Measurements from ENCODE around the gene PCCA. TPM values are rescaled to one million over a fixed set of nuclear protein-coding genes. Genes with fewer than 3 reads are reported as not detected.
"Not testable (repeated sequence)": the region's sequence is repeated elsewhere in the genome, so short reads cannot be mapped to it uniquely, and the experiment has no call there.

Gene PCCA
- total and polyA plus RNA-seq, 5 experiments from 2014 or later = 8.9 to 14.5 (median 10.9) TPM

DNA sequence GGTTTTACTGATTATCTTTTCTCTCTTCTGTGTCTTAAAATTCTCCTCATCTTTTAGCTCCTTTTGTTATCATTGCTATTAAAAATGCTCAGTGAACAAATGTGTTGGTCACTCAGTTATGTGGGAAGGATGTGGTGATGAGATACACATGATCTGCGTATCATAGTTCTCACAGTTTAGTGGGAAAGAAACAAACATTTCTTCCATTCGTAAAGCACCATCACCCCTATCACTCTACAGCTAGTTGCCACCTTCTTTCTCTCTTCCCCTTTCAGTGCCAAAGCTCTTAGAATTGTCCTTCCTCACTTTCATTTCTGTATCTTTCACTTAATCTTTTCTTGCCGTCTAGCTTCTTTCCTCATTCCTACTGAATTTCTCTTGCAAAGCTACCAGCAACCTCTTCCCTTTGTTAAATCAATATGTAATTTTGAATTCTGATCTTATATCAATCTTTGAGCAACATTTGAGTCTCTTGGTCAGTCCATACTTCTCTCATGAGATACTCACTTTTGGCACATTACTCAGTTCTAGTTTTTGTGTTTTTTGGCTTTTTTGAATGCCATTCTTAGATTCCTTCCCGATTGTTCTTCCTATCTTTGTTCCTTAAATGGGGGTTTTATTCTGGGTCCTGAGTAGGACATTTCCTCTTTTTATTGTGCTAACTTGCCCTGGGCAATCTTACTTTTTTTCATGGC, 122.3 kb downstream of the PCCA start:
- no peaks in the 10 kb centered on the region for H3K27me3 Mint-ChIP-seq
- peaks cover 0 to 12% (median 1%) of the 10 kb centered on the region in 4 donors for H3K4me1 Mint-ChIP-seq
- ATAC-seq (no peak), DNase-seq (no peak)
- H3K9me3 Mint-ChIP-seq = peaks cover 0 to 10% (median 0%) of the 10 kb centered on the region in 9 donors
- POLR2A ChIA-PET = no interaction called here
- H3K27ac Mint-ChIP-seq = no peak overlapping the region
- H3K36me3 Mint-ChIP-seq = peaks cover 31 to 44% (median 43%) of the 10 kb centered on the region in 3 donors
- H3K4me3 Mint-ChIP-seq = no peak overlapping the region

DNA sequence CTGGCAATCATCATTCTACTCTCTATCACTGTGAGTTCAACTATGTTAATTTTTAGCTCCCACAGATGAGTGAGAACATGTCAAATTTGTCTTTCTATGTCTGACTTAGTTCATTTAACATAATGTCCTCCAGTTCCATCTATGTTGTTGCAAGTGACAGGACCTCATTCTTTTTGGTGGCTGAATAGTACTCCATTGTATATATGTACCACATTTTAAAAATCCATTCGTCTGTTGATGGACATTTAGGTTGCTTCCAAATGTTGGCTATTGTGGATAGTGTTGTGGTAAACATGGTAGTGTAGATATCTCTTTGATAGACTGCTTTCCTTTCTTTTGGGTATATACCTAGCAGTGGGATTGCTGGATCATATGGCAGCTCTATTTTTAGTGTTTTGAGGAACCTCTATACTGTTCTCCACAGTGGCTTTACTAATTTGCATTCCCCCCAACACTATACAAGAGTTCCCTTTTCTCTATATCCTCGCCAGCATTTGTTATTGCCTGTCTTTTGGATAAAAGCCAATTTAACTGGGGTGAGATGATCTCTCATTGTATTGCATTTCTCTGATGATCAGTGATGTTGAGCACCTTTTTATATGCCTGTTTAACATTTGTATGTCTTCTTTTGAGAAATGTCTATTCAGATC, 124.1 kb downstream of the PCCA start:
- no peak overlapping the region for H3K4me3 Mint-ChIP-seq
- DNase-seq (no peak), ATAC-seq (no peak)
- no peaks in the 10 kb centered on the region for H3K27me3 Mint-ChIP-seq
- no peak overlapping the region for H3K27ac Mint-ChIP-seq
- H3K9me3 Mint-ChIP-seq = peaks cover 0 to 10% (median 0%) of the 10 kb centered on the region in 9 donors
- POLR2A ChIA-PET = no interaction called here
- peaks cover 31 to 52% (median 44%) of the 10 kb centered on the region in 3 donors for H3K36me3 Mint-ChIP-seq
- H3K4me1 Mint-ChIP-seq = peaks cover 0 to 12% (median under 1%) of the 10 kb centered on the region in 4 donors

DNA sequence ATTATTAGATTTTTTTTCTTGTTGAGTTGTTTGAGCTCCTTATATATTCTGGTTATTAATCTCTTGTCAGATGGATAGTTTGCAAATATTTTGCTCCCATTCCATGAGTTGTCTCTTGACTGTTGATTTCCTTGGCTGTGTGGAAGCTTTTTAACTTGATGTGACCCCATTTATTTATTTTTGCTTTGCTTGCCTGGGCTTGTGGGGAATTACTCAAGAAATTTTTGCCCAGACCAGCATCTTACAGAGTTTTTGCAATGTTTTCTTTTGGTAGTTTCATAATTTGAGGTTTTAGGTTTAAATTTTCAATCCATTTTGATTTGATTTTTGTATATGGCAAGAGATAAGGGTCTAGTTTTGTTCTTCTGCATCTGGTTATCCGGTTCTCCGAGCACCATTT, 124.7 kb downstream of the PCCA start:
- Mint-ChIP-seq H3K36me3 (peaks cover 31 to 52% (median 47%) of the 10 kb centered on the region in 3 donors), H3K4me1 (peaks cover 0 to 12% (median 0%) of the 10 kb centered on the region in 4 donors), H3K9me3 (peaks cover 0 to 10% (median 0%) of the 10 kb centered on the region in 9 donors), H3K4me3 (no peak overlapping the region), H3K27me3 (no peaks in the 10 kb centered on the region), H3K27ac (no peak overlapping the region)
- ATAC-seq (no peak), DNase-seq (no peak)
- POLR2A ChIA-PET = no interaction called here

DNA sequence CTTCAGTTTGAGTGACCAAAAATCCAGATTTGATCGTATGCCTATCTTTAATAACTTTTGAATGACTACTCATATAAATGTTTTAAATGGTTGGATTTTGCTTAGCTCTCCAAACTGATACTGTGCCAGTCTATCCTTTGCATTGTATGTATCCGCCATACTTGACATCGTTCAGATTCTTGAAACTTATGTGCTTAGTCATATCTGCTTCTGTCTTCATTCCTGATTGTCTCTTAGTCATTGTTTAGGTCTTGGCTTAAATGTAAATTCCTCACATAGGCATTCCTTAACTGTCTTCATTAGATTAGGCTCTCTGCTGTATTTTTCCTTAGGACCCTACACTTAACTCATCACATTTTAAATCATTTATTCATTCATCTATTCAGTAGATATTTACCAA, 126.0 kb downstream of the PCCA start:
- no peaks in the 10 kb centered on the region for H3K27me3 Mint-ChIP-seq
- H3K36me3 Mint-ChIP-seq = peaks cover 30 to 46% (median 43%) of the 10 kb centered on the region in 3 donors
- POLR2A ChIA-PET = no interaction called here
- peaks cover 0 to 10% (median 0%) of the 10 kb centered on the region in 9 donors for H3K9me3 Mint-ChIP-seq
- ATAC-seq (no peak), DNase-seq (no peak)
- no peak overlapping the region for H3K27ac Mint-ChIP-seq
- no peak overlapping the region for H3K4me3 Mint-ChIP-seq
- peaks cover 0 to 12% (median under 1%) of the 10 kb centered on the region in 4 donors for H3K4me1 Mint-ChIP-seq

DNA sequence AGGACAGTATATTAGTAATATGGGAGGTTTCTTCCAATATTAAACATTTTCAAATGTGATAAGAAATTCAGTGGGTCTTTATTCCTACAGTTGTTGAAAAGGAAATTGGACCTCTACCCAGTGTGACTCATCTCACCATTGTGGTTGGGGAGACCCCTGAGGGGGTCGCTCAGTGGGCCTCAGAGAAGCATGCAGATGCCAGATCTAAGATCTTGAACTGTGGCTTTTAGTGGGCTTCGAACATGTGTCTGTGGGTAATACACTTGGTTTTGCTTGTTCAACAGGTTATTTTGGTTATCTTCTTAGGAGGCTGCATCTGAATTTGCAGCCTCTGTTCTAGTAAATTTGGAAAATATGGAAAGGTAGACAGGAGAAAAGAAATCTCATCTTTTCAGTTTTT, 132.3 kb downstream of the PCCA start:
- POLR2A ChIA-PET = no interaction called here
- Mint-ChIP-seq H3K36me3 (peaks cover 4 to 26% (median 17%) of the 10 kb centered on the region in 3 donors), H3K4me3 (no peak overlapping the region), H3K9me3 (no peaks in the 10 kb centered on the region), H3K4me1 (peaks cover 0 to 5% (median 1%) of the 10 kb centered on the region in 4 donors), H3K27ac (no peak overlapping the region), H3K27me3 (no peaks in the 10 kb centered on the region)
- DNase-seq (no peak), ATAC-seq (no peak)

DNA sequence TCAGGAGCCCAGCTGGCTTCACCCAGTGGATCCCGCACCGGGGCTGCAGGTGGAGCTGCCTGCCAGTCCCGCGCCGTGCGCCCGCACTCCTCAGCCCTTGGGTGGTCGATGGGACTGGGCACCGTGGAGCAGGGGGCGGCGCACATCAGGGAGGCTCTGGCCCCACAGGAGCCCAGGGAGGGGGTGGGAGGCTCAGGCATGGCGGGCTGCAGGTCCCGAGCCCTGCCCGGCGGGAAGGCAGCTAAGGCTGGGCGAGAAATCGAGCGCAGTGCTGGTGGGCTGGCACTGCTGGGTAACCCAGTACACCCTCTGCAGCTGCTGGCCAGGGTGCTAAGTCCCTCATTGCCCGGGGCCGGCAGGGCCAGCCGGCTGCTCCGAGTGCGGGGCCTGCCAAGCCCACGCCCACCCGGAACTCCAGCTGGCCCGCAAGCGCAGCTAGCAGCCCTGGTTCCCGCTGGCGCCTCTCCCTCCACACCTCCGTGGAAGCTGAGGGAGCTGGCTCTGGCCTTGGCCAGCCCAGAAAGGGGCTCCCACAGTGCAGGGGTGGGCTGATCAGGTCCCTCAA, 135.2 kb downstream of the PCCA start:
- H3K9me3 Mint-ChIP-seq, H3K27me3 Mint-ChIP-seq, H3K27ac Mint-ChIP-seq, H3K4me1 Mint-ChIP-seq, POLR2A ChIA-PET, H3K4me3 Mint-ChIP-seq, ATAC-seq, DNase-seq: not testable (repeated sequence)
- H3K36me3 Mint-ChIP-seq = peaks cover 3 to 17% (median 13%) of the 10 kb centered on the region in 3 donors

DNA sequence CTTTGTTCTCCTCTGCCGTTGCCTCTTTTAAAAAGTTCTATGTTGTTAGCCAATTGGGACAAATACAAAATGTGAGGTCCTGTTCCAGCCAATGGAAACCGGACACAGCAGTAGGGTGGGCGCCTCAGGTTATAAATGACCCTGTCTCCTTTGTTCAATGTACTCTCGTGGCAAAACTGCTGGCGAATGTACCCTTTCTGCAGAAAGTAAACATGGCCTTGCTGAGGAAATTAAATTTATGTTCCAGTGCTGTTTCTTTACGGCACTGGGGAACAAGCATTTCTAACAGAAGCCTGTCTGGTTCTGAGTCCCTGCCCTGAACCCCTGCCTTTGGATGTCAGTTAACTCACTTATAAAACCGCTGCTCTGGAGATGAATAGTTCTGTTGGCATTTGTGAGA, 140.7 kb downstream of the PCCA start:
- ATAC-seq (no peak), DNase-seq (no peak)
- Mint-ChIP-seq H3K36me3 (peaks cover 0 to 2% (median 0%) of the 10 kb centered on the region in 3 donors), H3K27ac (no peak overlapping the region), H3K4me1 (peaks cover 0 to 3% (median under 1%) of the 10 kb centered on the region in 4 donors), H3K27me3 (no peaks in the 10 kb centered on the region), H3K9me3 (no peaks in the 10 kb centered on the region), H3K4me3 (no peak overlapping the region)
- POLR2A ChIA-PET = interaction anchor here (0.7 kb wide), 1 partner anchor 603 kb away, joined by 3 read pairs; no protein-coding TSS in a partner anchor

DNA sequence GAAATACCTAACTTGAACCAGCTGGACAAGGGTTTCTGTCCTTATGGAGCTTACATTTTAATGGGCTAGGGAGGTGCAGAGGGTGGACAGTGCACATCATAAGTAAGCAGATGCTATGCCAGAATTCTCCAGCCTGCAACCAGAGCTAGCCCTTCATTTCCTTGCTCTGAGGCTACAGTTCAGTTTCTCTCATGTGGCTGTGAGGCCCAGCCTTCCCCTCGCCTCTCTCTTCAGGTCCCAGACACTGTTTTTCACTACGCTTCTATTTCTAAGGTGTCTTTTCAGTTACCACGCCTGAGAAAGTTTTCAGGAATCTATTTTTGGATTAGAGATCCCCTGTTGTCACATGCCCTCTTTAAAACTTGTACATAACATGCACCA, 141.9 kb downstream of the PCCA start:
- Mint-ChIP-seq H3K27me3 (no peaks in the 10 kb centered on the region), H3K27ac (no peak overlapping the region), H3K4me1 (peaks cover 0 to 12% (median 2%) of the 10 kb centered on the region in 4 donors), H3K9me3 (no peaks in the 10 kb centered on the region), H3K36me3 (no peaks in the 10 kb centered on the region), H3K4me3 (no peak overlapping the region)
- POLR2A ChIA-PET = no interaction called here
- ATAC-seq = peak in 1 of 2 donors; percentile 59
- no peak for DNase-seq

DNA sequence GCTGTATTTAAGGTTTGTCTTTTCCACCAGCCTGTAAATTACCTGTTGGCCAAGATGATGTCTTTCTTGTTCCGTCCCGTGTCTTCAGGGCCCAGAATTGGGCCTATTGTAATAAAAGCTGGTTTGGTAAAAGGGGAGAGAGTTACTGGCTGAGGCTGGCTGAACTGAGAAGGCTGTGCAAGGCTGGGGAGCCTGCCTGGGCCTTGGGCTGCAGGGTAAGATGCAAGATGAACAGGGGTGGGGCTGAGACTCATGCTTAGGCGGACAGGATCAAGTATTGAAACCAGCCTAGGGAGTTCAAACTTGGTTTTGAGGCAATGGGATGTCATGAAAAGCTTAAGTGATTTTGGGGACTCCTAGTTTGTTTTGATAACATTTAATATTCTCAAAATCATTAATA, 142.3 kb downstream of the PCCA start:
- peaks cover 0 to 2% (median 0%) of the 10 kb centered on the region in 3 donors for H3K36me3 Mint-ChIP-seq

DNA sequence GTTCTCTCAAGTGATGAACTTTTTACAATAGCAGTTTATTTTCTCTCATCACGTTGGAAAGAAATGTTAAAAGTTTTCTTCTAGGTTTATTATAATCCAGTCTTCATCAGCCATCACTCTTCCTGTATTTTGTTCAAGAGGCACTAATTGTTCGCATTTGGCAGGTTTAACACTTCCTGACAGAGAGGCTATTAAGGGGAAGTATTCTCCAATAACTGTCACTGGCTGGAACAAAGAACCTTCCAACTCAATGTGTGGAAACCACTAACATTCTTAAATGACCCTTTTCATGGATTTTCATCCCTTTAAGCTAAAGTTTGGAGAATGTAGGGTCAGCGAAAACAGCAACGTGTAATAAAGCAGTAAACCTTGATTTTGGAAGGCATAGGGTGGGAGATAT, 145.1 kb downstream of the PCCA start:
- Mint-ChIP-seq H3K36me3 (peaks cover 0 to 8% (median 5%) of the 10 kb centered on the region in 3 donors), H3K4me3 (no peak overlapping the region), H3K9me3 (no peaks in the 10 kb centered on the region), H3K27ac (peak overlapping the region in 1 of 10 donors; percentile 37), H3K27me3 (peaks cover 0 to 4% (median 0%) of the 10 kb centered on the region in 5 donors), H3K4me1 (peaks cover 0 to 12% (median 2%) of the 10 kb centered on the region in 4 donors)
- POLR2A ChIA-PET = interaction anchor here (0.6 to 3.5 kb wide), 2 partner anchors 577 to 655 kb away, joined by 3 to 26 read pairs; no protein-coding TSS in a partner anchor
- DNase-seq (no peak), ATAC-seq (no peak)

More for the DNA sequence above, 142.3 kb downstream of the PCCA start:
- H3K27me3 Mint-ChIP-seq = no peaks in the 10 kb centered on the region
- POLR2A ChIA-PET = interaction anchor here (0.8 kb wide), 1 partner anchor 574 kb away, joined by 3 read pairs; no protein-coding TSS in a partner anchor
- no peak overlapping the region for H3K27ac Mint-ChIP-seq
- H3K4me3 Mint-ChIP-seq = no peak overlapping the region
- H3K4me1 Mint-ChIP-seq = peaks cover 0 to 12% (median 2%) of the 10 kb centered on the region in 4 donors
- DNase-seq (no peak), ATAC-seq (no peak)
- H3K9me3 Mint-ChIP-seq = no peaks in the 10 kb centered on the region

DNA sequence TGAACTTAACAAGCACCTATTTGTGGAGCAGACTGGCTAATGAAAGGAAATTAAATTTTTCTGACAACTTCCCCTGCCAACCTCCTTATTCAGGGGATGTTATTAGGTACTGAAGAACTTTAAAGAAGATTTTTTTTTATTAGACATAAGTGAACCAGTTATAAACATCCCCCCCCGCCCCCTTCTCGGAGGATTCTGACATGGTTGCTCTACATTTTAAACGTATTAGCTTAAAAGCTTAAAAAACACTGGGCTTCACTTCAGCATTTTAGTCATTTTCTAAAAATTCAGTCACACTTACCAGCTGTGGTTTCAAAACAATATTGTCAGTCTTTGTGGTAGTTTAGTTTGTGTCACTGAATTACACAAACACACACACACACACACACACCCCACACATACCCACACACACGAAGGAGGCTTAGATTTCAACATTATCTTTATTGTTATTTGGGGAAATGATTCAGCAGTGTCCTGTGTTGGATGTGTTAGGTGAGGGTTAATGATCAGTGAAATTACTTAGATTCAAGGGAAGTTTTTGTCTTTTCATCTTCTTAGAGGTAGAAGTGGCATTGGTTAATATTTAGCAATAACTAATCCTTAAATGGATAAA, 145.7 kb downstream of the PCCA start:
- Mint-ChIP-seq H3K4me3 (no peak overlapping the region), H3K9me3 (no peaks in the 10 kb centered on the region), H3K27me3 (peaks cover 0 to 4% (median 0%) of the 10 kb centered on the region in 5 donors), H3K4me1 (peaks cover 0 to 12% (median 2%) of the 10 kb centered on the region in 4 donors), H3K27ac (no peak overlapping the region), H3K36me3 (peaks cover 0 to 8% (median 5%) of the 10 kb centered on the region in 3 donors)
- ATAC-seq = no peak
- POLR2A ChIA-PET = interaction anchor here (0.6 to 3.5 kb wide), 2 partner anchors 577 to 656 kb away, joined by 3 to 26 read pairs; no protein-coding TSS in a partner anchor
- no peak for DNase-seq

DNA sequence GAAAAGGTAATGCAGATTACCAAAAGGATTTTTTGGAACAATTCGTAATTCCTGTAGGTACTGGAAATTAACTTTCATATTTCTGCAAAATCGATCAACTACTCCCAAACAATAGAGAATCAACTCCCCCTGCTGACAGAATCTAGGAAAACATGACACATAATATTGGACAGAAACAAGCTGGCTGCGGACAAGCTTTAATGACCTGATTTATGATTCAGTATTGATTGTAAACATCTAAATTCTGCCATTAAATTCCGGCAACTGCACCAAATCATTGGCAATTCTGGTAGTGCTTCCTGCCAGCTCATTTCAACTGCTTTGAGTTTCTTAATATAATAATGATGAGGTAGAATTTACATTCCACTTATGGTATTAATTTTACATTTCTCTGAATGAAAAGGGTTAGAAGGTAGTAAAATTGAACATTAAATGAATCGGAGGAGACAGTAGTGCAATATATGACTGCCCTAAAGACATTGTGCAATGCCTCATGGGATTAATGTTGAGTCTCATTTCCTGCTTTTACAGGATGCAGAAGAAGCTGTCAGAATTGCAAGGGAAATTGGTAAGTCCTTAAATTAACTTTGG, 146.5 kb downstream of the PCCA start:
- ATAC-seq = no peak
- Mint-ChIP-seq H3K4me3 (no peak overlapping the region), H3K4me1 (peaks cover 0 to 12% (median 2%) of the 10 kb centered on the region in 4 donors), H3K27ac (peak overlapping the region in 1 of 10 donors; percentile 21), H3K27me3 (peaks cover 0 to 4% (median 0%) of the 10 kb centered on the region in 5 donors), H3K9me3 (no peaks in the 10 kb centered on the region), H3K36me3 (peaks cover 0 to 11% (median 5%) of the 10 kb centered on the region in 3 donors)
- DNase-seq = peak in 5 of 10 donors; percentile 9 to 56 (median 53)
- POLR2A ChIA-PET = interaction anchor here (0.7 to 3.5 kb wide), 2 partner anchors 556 to 578 kb away, joined by 4 to 26 read pairs; no protein-coding TSS in a partner anchor

Measured in naive thymus-derived CD8-positive, alpha-beta T cell (primary cell).